HG03469 (cell line): Measurements from ENCODE around the gene GNAL.
"Not testable (repeated sequence)": the region's sequence is repeated elsewhere in the genome, so short reads cannot be mapped to it uniquely, and the experiment has no call there.

ENCODE experiments used
- ATAC-seq: cut with Tn5 transposase; IDR thresholded peaks from one replicate; pipeline ENCODE4 v1.9.1; 2021; ENCODE audit warnings: mild to moderate bottlenecking, moderate library complexity, moderate number of reproducible peaks; ENCODE audit not compliant: unreplicated experiment

Gene GNAL

DNA sequence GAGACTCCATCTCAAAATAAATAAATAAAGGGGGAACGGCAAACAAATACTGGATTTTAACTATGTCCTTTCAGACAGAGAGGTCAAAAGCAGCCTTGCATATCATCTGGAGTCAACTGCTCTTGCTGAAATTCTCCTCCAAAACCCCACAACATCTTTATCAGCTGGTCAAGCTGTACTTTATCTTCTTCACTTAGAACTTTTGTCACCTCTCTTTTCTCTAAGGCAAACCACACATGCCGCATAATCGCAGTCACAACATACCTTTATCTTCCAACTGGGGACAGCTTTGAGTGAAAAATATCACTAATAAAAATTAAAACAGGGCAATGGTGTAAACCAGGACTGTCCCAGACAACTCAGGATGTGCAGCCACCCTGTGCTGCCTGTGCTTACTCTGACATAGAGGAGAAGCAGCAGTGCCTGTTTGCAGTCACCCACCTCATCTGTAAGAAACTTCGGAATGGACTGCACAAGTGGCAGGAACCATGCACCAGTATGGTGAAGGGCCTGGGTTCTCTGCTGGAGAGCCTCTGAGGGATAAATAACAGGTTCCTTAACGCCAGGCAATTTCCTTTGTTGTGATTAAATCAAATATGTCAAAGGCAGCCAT lies 212.9 kb downstream of the GNAL start:
- no peak for ATAC-seq

- ATAC-seq, result no peak
These were observed 213.6 kb downstream of the GNAL start for GRCh38 chr18:11902522-11903292.

DNA sequence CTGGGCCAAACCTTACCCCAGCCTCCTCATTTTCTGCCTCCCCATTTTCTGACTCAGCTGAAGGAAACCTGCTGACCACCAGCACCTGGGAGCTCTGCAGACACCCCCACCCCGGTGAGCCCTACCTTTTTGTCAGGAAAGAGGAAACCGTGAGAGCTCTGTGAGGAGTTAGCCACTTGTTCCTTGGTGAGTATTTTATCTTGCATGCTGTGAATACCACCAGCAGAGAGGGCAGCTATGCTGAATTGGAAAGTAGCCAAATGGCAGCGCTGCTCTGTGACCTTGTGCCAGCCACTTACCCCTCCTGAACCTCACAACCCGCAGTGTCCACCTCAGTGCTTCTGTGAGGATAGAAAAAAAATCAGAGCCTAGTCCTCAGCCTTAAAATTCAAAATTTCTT lies 216.5 kb downstream of the GNAL start:
- ATAC-seq, result no peak

DNA sequence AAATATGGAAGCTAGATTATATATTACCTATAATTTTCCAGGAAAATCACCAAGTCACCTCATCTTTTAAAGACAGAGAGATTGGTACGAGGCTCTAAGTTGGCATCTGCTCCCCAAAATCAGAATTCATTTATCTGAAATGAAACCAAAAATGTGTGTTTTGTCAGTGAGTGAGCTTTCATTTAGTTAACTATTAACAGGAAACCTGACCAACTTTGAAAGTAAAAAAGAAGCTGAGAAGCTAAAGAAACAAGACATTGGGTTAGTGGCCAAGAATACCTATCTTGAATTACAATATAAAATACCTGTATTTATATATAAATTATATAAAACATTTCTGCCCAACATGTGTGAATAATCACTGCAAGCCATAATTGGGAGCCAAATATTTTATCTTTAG lies 217.1 kb downstream of the GNAL start:
- ATAC-seq, result no peak

GRCh38 chr18:11906926-11907874 lies 218.1 kb downstream of the GNAL start:
- ATAC-seq, result no peak

- ATAC-seq, result peak; percentile 76
These were observed 219.4 kb downstream of the GNAL start, which contains the start of gene MPPE1 for GRCh38 chr18:11908182-11909060. MPPE1 (minus strand) TSS chr18:11908317; CDS start chr18:11897264, 11,053 bp downstream.

- ATAC-seq, result no peak
These were observed 220.0 kb downstream of the GNAL start for GRCh38 chr18:11909061-11909455.

GRCh38 chr18:11909591-11910026 lies 220.5 kb downstream of the GNAL start:
- no peak for ATAC-seq

DNA sequence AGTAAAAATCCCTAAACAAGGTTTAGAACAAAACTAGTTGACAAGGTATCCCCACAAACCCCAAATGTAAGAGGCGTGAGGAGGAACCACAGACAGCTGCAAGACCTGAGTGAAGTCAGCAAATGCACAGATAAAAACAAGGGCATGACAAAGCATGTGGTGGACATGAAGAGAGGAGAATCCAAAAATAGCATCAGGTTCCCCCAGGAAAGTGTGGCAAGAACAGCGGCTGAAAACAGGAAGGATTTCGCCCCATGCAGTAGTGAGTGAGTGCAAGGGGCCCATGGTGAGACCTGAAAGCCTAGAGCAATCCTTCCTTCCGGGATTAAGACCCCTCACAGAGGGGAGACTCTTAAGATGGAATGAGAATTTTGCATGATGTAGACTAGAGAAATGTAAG lies 227.8 kb downstream of the GNAL start:
- ATAC-seq, result not testable (repeated sequence)

- ATAC-seq, result not testable (repeated sequence)
These were observed 230.5 kb downstream of the GNAL start for GRCh38 chr18:11919522-11919921.

GRCh38 chr18:11923450-11923849 lies 234.4 kb downstream of the GNAL start:
- ATAC-seq, result no peak

- ATAC-seq, result no peak
These were observed 236.9 kb downstream of the GNAL start for GRCh38 chr18:11925800-11926481.

- ATAC-seq, result no peak
These were observed 238.4 kb downstream of the GNAL start for GRCh38 chr18:11927497-11927896.

- no peak for ATAC-seq
These were observed 243.3 kb downstream of the GNAL start for GRCh38 chr18:11932393-11932792.
